ENCODE measurements around the gene ONECUT1. TPM values are rescaled to one million over a fixed set of nuclear protein-coding genes. Genes with fewer than 3 reads are reported as not detected.
"Not testable (repeated sequence)": the region's sequence is repeated elsewhere in the genome, so short reads cannot be mapped to it uniquely, and the experiment has no call there.

The ONECUT1 gene
- not detected for total RNA-seq
- polyA plus RNA-seq: not detected

DNA sequence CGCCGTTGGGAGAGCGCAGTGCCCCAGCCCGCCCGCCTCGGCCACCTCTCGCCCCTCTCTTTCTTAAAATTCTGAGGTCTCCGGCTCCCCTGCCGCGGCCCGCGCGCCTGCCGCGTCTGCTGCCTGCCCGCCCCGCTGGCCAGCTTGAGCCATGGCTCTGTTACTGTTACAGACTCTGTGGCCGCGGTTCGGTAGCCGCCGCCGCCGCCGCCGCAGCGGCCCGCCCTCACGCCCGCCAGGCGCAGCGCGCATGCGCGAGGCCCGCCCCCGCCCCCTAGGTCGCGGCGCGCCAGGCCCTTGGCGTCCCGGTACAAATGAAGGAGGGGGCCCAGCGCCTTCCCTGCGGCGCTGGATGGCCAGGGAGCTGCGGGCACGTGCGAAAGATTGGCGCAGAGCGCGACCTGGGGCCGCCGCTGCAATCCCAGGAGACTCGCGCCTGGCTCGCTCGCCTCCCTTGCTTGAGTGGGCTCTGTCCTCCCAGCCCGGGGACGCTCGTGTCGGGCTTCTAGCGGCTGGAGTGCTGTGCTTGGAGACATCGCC lies at the start of gene ONECUT1:
ONECUT1 (minus strand) TSS at position 168 of the 540 bp plus-strand sequence. CDS start 452 bp downstream, outside the sequence.
- Histone ChIP-seq H3K36me3 (ENCODE audit: control insufficient read depth, insufficient read depth, low read length) (no peaks in the 10 kb centered on the region), H3K27ac (ENCODE audit: insufficient read depth, low read length, poor library complexity, severe bottlenecking) (no peak within 1 kb of the TSS), H3K9me3 (ENCODE audit: control insufficient read depth in 2 of 2, low read length in 2 of 2) (no peaks in the 10 kb centered on the region), H3K4me1 (ENCODE audit: control insufficient read depth, insufficient read depth, low read length, poor library complexity, severe bottlenecking) (peaks cover 38% of the 10 kb centered on the region), H3K4me3 (ENCODE audit: low read depth, low read length) (no peak within 1 kb of the TSS), H3K27me3 (ENCODE audit: control insufficient read depth, insufficient read depth, low read length) (peaks cover 52% of the 10 kb centered on the region)
- Mint-ChIP-seq H3K4me3 (peak within 1 kb of the TSS; percentile 54 to 88 (median 78)), H3K27me3 (peaks cover 88% of the 10 kb centered on the region), H3K4me1 (peaks cover 0 to 35% (median 15%) of the 10 kb centered on the region in 4 donors), H3K9me3 (peaks cover 0 to 11% (median 0%) of the 10 kb centered on the region in 7 donors), H3K36me3 (no peaks in the 10 kb centered on the region), H3K27ac (no peak within 1 kb of the TSS)
- DNase-seq: peak in 2 of 3 donors; percentile 18 to 37
- ATAC-seq (ENCODE audit: low read depth in 2 of 2): peak in 1 of 2 donors; percentile 27

DNA sequence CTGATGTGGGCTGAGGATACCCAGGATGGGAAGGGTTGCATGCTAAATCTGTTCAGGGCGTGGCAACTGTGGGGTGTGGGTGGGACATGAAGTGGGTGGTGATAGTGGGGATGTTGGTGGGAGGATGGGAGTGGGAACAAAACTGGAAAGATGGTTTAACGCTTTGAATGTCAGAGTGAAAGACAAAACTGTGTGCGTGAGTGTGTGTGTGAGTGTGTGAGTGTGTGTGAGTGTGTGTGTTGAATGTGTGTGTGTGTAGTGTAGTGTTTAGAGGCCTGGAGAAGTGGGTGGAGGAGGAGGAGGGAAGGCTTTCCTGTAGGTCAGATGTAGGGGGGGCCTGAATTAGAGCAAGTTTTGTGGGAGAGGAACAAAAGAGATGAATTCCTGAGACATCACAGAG lies 44.2 kb upstream of the ONECUT1 start:
- H3K27ac Mint-ChIP-seq: no peak overlapping the region
- no peak overlapping the region for H3K4me3 ChIP-seq (ENCODE audit: low read depth, low read length)
- H3K9me3 Mint-ChIP-seq: peaks cover 0 to 9% (median 2%) of the 10 kb centered on the region in 7 donors
- peaks cover 10% of the 10 kb centered on the region for H3K27me3 ChIP-seq (ENCODE audit: control insufficient read depth, insufficient read depth, low read length)
- H3K9me3 ChIP-seq (ENCODE audit: control insufficient read depth in 2 of 2, low read length in 2 of 2): peaks cover 0 to 3% of the 10 kb centered on the region in 2 experiments
- no peak overlapping the region for H3K4me3 Mint-ChIP-seq
- no peak overlapping the region for H3K27ac ChIP-seq (ENCODE audit: insufficient read depth, low read length, poor library complexity, severe bottlenecking)
- no peaks in the 10 kb centered on the region for H3K36me3 ChIP-seq (ENCODE audit: control insufficient read depth, insufficient read depth, low read length)
- H3K36me3 Mint-ChIP-seq: no peaks in the 10 kb centered on the region
- DNase-seq: no peak
- H3K27me3 Mint-ChIP-seq: peaks cover 28% of the 10 kb centered on the region
- ATAC-seq (ENCODE audit: low read depth in 2 of 2): no peak
- no peaks in the 10 kb centered on the region for H3K4me1 ChIP-seq (ENCODE audit: control insufficient read depth, insufficient read depth, low read length, poor library complexity, severe bottlenecking)
- H3K4me1 Mint-ChIP-seq: no peaks in the 10 kb centered on the region

DNA sequence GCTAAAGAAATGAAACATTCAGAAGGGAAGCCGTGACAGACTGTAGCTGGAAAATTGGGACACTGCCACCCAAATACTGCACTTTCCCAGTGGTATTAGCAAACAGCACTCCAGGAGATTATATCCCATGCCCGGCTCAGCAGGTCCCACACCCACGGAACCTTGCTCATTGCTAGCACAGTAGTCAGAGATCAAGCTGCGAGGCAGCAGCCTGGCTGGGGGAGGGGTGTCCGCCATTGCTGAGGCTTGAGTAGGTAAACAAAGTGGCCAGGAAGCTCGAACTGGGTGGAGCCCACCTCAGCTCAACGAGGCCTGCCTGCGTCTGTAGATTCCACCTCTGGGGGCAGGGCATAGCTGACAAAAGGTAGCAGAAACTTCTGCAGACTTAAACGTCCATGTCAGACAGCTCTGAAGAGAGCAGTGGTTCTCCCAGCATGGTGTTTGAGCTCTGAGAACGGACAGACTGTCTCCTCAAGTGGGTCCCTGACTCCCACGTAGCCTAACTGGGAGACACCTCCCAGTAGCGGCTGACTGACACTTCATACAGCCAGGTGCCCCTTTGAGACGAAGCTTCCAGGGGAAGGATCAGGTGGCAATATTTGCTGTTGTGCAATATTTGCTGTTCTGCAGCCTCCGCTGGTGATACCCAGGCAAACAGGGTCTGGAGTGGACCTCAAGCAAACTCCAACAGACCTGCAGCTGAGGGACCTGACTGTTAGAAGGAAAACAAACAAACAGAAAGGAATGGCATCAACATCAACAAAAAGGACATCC lies 34.2 kb upstream of the ONECUT1 start:
- not testable (repeated sequence) for H3K4me1 ChIP-seq (ENCODE audit: control insufficient read depth, insufficient read depth, low read length, poor library complexity, severe bottlenecking); H3K4me1 Mint-ChIP-seq; H3K4me3 ChIP-seq (ENCODE audit: low read depth, low read length); H3K36me3 Mint-ChIP-seq; DNase-seq; H3K4me3 Mint-ChIP-seq; H3K9me3 ChIP-seq (ENCODE audit: control insufficient read depth in 2 of 2, low read length in 2 of 2); H3K27ac ChIP-seq (ENCODE audit: insufficient read depth, low read length, poor library complexity, severe bottlenecking); ATAC-seq (ENCODE audit: low read depth in 2 of 2); H3K27ac Mint-ChIP-seq; H3K36me3 ChIP-seq (ENCODE audit: control insufficient read depth, insufficient read depth, low read length)
- Mint-ChIP-seq H3K27me3 (peaks cover 47% of the 10 kb centered on the region), H3K9me3 (peaks cover 0 to 17% (median 0%) of the 10 kb centered on the region in 7 donors)
- H3K27me3 ChIP-seq (ENCODE audit: control insufficient read depth, insufficient read depth, low read length): peaks cover 16% of the 10 kb centered on the region

DNA sequence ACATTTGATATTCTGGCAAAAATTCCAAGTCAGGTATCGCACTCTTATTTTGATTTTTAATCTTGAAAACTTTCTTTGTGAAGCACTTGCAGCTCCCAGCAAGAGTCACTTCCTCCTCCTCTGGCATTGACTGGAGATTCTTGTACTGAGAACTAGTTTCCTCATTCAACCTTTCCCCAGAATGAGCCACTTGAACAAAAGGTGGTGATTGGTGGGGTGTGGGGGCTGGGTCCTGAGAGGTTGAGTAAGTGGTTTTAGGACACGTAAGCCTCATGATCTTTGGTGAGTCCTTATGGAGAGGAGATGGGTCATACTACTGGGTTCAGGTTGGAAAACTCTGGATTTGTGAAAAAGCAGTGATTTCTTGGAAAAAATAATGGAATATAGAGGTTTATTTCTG lies 32.3 kb upstream of the ONECUT1 start:
- ATAC-seq (ENCODE audit: low read depth in 2 of 2) (no peak), DNase-seq (no peak)
- no peaks in the 10 kb centered on the region for H3K36me3 Mint-ChIP-seq
- Histone ChIP-seq H3K27me3 (ENCODE audit: control insufficient read depth, insufficient read depth, low read length) (peaks cover 22% of the 10 kb centered on the region), H3K36me3 (ENCODE audit: control insufficient read depth, insufficient read depth, low read length) (no peaks in the 10 kb centered on the region), H3K27ac (ENCODE audit: insufficient read depth, low read length, poor library complexity, severe bottlenecking) (no peak overlapping the region), H3K4me3 (ENCODE audit: low read depth, low read length) (no peak overlapping the region), H3K9me3 (ENCODE audit: control insufficient read depth in 2 of 2, low read length in 2 of 2) (peaks cover 0 to 2% of the 10 kb centered on the region in 2 experiments), H3K4me1 (ENCODE audit: control insufficient read depth, insufficient read depth, low read length, poor library complexity, severe bottlenecking) (no peaks in the 10 kb centered on the region)
- no peak overlapping the region for H3K27ac Mint-ChIP-seq
- H3K4me3 Mint-ChIP-seq: no peak overlapping the region
- peaks cover 0 to 4% (median 2%) of the 10 kb centered on the region in 7 donors for H3K9me3 Mint-ChIP-seq
- H3K27me3 Mint-ChIP-seq: peaks cover 54% of the 10 kb centered on the region
- H3K4me1 Mint-ChIP-seq: no peaks in the 10 kb centered on the region

DNA sequence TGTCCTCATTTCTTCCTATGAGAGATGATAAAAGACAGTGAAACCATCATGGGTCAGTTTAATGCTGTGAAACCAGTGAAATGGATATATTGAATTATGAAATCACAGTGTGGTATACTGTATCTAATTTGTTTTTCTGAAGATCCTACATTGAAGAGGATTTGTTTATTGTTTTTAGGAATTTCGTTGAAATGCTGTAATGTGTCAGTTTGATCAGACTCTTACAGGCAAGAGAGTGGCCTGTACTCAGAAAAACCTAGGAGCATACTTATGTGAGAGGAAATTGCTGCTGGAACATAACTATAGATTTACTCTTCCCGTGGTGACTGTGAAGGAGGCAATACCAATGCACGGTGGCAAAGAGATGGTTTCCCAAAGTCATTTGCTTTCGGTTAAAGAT lies 29.1 kb upstream of the ONECUT1 start:
- Mint-ChIP-seq H3K9me3 (peaks cover 0 to 8% (median 4%) of the 10 kb centered on the region in 7 donors), H3K27me3 (peaks cover 50% of the 10 kb centered on the region), H3K27ac (no peak overlapping the region), H3K36me3 (no peaks in the 10 kb centered on the region), H3K4me3 (no peak overlapping the region), H3K4me1 (no peaks in the 10 kb centered on the region)
- H3K36me3 ChIP-seq (ENCODE audit: control insufficient read depth, insufficient read depth, low read length): no peaks in the 10 kb centered on the region
- H3K4me1 ChIP-seq (ENCODE audit: control insufficient read depth, insufficient read depth, low read length, poor library complexity, severe bottlenecking): no peaks in the 10 kb centered on the region
- DNase-seq: no peak
- H3K27me3 ChIP-seq (ENCODE audit: control insufficient read depth, insufficient read depth, low read length): peaks cover 26% of the 10 kb centered on the region
- ATAC-seq (ENCODE audit: low read depth in 2 of 2): no peak
- no peak overlapping the region for H3K4me3 ChIP-seq (ENCODE audit: low read depth, low read length)
- H3K9me3 ChIP-seq (ENCODE audit: control insufficient read depth in 2 of 2, low read length in 2 of 2): peaks cover 0 to 2% of the 10 kb centered on the region in 2 experiments
- no peak overlapping the region for H3K27ac ChIP-seq (ENCODE audit: insufficient read depth, low read length, poor library complexity, severe bottlenecking)

DNA sequence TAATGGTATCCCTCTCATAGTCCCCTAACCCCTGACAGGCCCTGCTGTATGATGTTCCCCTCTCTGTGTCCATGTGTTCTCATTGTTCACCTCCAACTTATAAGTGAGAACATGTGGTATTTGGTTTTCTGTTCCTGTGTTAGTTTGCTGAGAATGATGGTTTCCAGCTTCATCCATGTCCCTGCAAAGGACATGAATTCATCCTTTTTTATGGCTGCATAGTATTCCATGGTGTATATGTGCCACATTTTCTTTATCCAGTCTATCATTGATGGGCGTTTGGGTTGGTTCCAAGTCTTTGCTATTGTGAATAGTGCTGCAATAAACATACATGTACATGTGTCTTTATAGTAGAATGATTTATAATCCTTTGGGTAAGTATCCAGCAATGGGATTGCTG lies 25.8 kb upstream of the ONECUT1 start:
- peaks cover 63% of the 10 kb centered on the region for H3K27me3 Mint-ChIP-seq
- H3K27ac ChIP-seq (ENCODE audit: insufficient read depth, low read length, poor library complexity, severe bottlenecking); H3K36me3 ChIP-seq (ENCODE audit: control insufficient read depth, insufficient read depth, low read length); H3K9me3 ChIP-seq (ENCODE audit: control insufficient read depth in 2 of 2, low read length in 2 of 2); H3K4me1 ChIP-seq (ENCODE audit: control insufficient read depth, insufficient read depth, low read length, poor library complexity, severe bottlenecking); DNase-seq; H3K4me3 Mint-ChIP-seq; H3K4me3 ChIP-seq (ENCODE audit: low read depth, low read length); H3K4me1 Mint-ChIP-seq; H3K9me3 Mint-ChIP-seq; H3K27ac Mint-ChIP-seq; ATAC-seq (ENCODE audit: low read depth in 2 of 2); H3K36me3 Mint-ChIP-seq: not testable (repeated sequence)
- H3K27me3 ChIP-seq (ENCODE audit: control insufficient read depth, insufficient read depth, low read length): peaks cover 30% of the 10 kb centered on the region

DNA sequence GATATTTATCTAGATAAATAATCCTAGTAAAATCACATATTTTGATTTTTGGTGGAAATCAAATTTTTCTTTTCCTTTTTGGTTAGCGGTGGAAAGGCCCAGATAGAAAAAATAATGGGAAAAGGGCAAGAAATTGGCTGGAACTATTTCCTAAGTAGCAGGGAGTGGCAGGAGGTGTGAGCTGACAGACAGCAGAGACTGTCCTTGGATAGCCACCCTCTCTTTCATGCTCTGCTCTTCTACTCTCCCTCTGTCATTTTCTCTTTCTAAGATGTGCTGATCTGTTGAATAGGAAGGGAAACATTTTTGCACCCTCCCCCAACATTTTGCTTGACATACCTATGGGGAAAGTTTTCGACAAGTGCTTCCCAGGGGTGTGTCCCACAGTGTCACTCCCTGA lies 18.9 kb upstream of the ONECUT1 start:
- Histone ChIP-seq H3K27me3 (ENCODE audit: control insufficient read depth, insufficient read depth, low read length) (peaks cover 44% of the 10 kb centered on the region), H3K9me3 (ENCODE audit: control insufficient read depth in 2 of 2, low read length in 2 of 2) (no peaks in the 10 kb centered on the region), H3K36me3 (ENCODE audit: control insufficient read depth, insufficient read depth, low read length) (no peaks in the 10 kb centered on the region), H3K27ac (ENCODE audit: insufficient read depth, low read length, poor library complexity, severe bottlenecking) (no peak overlapping the region), H3K4me3 (ENCODE audit: low read depth, low read length) (no peak overlapping the region), H3K4me1 (ENCODE audit: control insufficient read depth, insufficient read depth, low read length, poor library complexity, severe bottlenecking) (peaks cover 25% of the 10 kb centered on the region)
- Mint-ChIP-seq H3K27me3 (peaks cover 86% of the 10 kb centered on the region), H3K9me3 (peaks cover 0 to 1% (median 0%) of the 10 kb centered on the region in 7 donors), H3K27ac (no peak overlapping the region), H3K4me3 (no peak overlapping the region), H3K36me3 (no peaks in the 10 kb centered on the region), H3K4me1 (peaks cover 0 to 11% (median 6%) of the 10 kb centered on the region in 4 donors)
- DNase-seq: no peak
- ATAC-seq (ENCODE audit: low read depth in 2 of 2): no peak
